ENCODE measurements around the gene TNS3. TPM values are rescaled to one million over a fixed set of nuclear protein-coding genes. Genes with fewer than 3 reads are reported as not detected.

Gene TNS3
- total and polyA plus RNA-seq, 4 experiments from 2014 or later: 0.11 to 3.2 (median 1.3) TPM; not detected in 1

DNA sequence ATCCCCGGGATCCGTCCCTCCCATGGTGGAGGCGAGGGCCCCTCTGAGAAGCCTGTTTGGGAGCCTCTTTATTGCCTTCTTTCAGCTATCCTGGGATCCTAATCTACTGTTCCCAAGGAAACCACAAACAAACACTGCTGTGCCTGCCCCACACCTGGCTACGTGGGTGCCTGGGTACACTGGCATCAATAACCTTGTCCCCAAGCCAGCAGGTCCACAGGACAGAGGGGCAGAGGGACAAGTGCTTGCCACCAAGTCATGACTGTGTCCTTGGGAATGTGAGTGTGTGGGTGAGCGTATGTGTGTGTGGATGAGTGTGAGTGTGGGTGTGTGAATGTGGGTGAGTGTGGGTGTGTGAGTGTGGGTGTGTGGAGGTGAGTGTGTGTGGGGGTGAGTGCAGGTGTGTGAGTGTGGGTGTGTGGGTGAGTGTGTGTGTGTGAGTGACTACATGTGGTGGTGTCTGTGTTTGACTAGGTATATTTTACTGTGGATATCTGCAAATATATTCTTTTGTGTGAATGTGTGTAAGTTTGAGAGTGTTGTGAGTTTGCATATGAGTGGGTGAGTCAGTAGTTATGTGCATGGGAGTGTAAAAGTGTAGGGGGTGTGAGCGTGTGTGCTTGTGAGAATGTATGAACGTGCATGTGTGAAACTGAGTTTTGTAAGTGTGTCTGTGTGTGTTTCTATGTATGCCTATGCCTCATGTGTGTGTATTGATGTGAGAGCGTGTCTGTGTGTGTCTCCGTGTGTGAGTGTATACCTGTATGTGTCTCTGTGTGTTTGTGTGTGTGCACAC, 96.1 kb downstream of the TNS3 start:
- Mint-ChIP-seq H3K4me3 (no peak overlapping the region), H3K36me3 (no peaks in the 10 kb centered on the region), H3K4me1 (no peaks in the 10 kb centered on the region), H3K27ac (no peak overlapping the region), H3K27me3 (no peaks in the 10 kb centered on the region), H3K9me3 (peaks cover 0 to 2% (median 0%) of the 10 kb centered on the region in 8 donors)
- no peaks in the 10 kb centered on the region for H3K27me3 ChIP-seq (ENCODE audit: insufficient read depth, low read length)
- H3K4me1 ChIP-seq (ENCODE audit: insufficient read depth, low read length): no peaks in the 10 kb centered on the region
- DNase-seq: no peak
- no peaks in the 10 kb centered on the region for H3K36me3 ChIP-seq (ENCODE audit: insufficient read depth, low read length)
- intact Hi-C loops (cut with micrococcal nuclease): no loop called here
- no peaks in the 10 kb centered on the region for H3K9me3 ChIP-seq (ENCODE audit: control insufficient read depth in 1 of 2, low read length in 2 of 2)
- ChIA-PET CTCF (ENCODE audit: partially characterized antibody) (no interaction called here), POLR2A (ENCODE audit: partially characterized antibody) (no interaction called here)
- H3K4me3 ChIP-seq (ENCODE audit: low read length in 2 of 2): no peak overlapping the region
- H3K27ac ChIP-seq (ENCODE audit: low read depth, low read length): no peak overlapping the region

DNA sequence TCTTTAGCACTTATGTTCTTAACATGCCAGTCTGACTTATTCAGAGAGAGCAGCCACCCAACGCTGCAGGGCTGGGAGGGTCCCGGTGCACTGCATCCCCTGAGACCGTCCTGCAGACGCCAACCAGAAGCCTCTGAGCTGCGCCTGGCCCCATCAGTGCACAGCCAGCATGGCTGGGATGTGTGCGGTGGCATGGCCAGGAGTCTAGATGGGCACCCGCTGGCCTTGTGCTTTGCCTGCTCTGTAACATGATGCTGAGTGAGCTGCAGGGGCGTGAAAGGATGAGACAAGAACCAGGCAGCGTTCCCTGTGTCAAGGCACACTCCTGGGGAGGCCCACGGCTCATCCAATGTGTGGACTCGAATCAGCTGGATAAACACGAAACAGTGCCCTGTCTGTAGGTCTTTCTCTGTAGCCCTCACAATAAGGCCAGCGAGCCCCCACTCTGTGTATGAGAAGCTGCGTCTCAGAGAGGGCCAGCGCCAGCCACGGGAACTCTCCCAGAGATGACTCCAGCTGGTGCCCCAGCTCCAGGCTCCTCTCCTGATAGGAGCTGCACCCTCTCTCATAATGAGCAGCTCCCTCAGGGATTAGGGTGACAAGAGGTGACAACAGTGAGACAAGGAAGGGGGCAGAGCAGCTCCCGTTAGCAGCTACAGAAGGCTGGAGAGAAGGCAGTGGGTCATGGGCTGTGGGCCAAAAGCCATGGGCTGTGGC, 96.8 kb downstream of the TNS3 start:
- CTCF ChIA-PET (ENCODE audit: partially characterized antibody): no interaction called here
- no peaks in the 10 kb centered on the region for H3K36me3 ChIP-seq (ENCODE audit: insufficient read depth, low read length)
- no peaks in the 10 kb centered on the region for H3K4me1 ChIP-seq (ENCODE audit: insufficient read depth, low read length)
- DNase-seq: no peak
- no peaks in the 10 kb centered on the region for H3K9me3 ChIP-seq (ENCODE audit: control insufficient read depth in 1 of 2, low read length in 2 of 2)
- no peaks in the 10 kb centered on the region for H3K27me3 ChIP-seq (ENCODE audit: insufficient read depth, low read length)
- no peaks in the 10 kb centered on the region for H3K27me3 Mint-ChIP-seq
- intact Hi-C loops (cut with micrococcal nuclease): no loop called here
- H3K4me3 Mint-ChIP-seq: no peak overlapping the region
- H3K27ac ChIP-seq (ENCODE audit: low read depth, low read length): no peak overlapping the region
- H3K36me3 Mint-ChIP-seq: no peaks in the 10 kb centered on the region
- POLR2A ChIA-PET (ENCODE audit: partially characterized antibody): no interaction called here
- no peak overlapping the region for H3K4me3 ChIP-seq (ENCODE audit: low read length in 2 of 2)
- H3K27ac Mint-ChIP-seq: no peak overlapping the region
- peaks cover 0 to 2% (median 0%) of the 10 kb centered on the region in 8 donors for H3K9me3 Mint-ChIP-seq
- no peaks in the 10 kb centered on the region for H3K4me1 Mint-ChIP-seq

DNA sequence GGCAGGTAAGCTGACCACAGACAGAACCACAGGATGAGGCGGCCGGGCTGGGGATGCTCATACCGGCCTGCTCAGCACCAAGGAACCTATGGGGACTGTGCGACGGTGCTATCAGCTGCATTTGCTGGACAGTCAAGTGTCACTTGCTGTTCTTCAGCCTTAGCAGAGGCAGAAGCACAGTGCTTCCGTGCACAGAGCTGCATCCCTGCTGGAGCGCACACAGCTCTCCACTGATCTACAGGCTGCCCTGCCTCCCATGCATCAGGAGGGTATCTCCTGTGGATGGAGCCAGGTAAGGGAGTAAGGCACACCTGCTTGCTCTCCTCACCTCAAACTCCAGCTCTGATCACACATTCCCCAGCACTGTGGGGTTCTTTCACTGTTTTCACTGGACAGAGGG, 97.5 kb downstream of the TNS3 start:
- no peak overlapping the region for H3K27ac ChIP-seq (ENCODE audit: low read depth, low read length)
- no peak for DNase-seq
- no peaks in the 10 kb centered on the region for H3K4me1 ChIP-seq (ENCODE audit: insufficient read depth, low read length)
- no peak overlapping the region for H3K4me3 ChIP-seq (ENCODE audit: low read length in 2 of 2)
- H3K9me3 ChIP-seq (ENCODE audit: control insufficient read depth in 1 of 2, low read length in 2 of 2): no peaks in the 10 kb centered on the region
- no peaks in the 10 kb centered on the region for H3K36me3 ChIP-seq (ENCODE audit: insufficient read depth, low read length)
- CTCF ChIA-PET (ENCODE audit: partially characterized antibody): no interaction called here
- Mint-ChIP-seq H3K4me3 (no peak overlapping the region), H3K27me3 (no peaks in the 10 kb centered on the region), H3K27ac (no peak overlapping the region), H3K9me3 (peaks cover 0 to 2% (median 0%) of the 10 kb centered on the region in 8 donors), H3K4me1 (no peaks in the 10 kb centered on the region), H3K36me3 (no peaks in the 10 kb centered on the region)
- intact Hi-C loops (cut with micrococcal nuclease): no loop called here
- H3K27me3 ChIP-seq (ENCODE audit: insufficient read depth, low read length): no peaks in the 10 kb centered on the region
- POLR2A ChIA-PET (ENCODE audit: partially characterized antibody): no interaction called here

DNA sequence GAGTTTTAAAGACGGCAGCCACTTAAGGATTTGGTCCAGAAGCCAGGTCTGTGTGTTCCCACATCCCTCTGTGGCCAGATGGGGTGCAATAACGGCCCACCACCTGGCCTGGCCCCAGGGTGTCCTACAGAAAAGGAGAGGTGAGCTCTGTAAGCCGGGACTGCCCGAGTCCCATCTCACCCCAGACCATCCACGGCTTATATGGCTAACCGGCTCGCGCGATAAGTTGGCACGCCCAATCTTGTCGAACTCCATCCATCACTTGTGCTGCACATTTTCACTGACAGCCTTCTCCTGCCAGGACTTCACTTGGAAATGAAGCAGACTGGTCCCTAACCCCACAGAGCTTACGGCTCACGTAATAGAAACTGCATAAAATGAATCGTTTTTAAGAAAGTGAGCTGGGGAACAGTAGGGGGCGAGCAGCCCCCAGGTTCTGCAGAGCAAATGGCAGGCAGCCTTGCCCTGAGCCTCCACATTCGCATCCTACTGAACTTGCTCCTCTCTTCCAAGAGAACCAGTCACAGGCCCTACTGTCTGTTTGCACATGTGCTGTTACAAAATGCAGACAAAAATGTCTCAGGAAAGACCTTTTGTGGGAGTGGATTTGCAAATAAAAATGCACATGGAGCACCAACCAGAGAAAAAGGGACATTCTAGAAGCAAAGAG, 98.2 kb downstream of the TNS3 start:
- Histone ChIP-seq H3K27ac (ENCODE audit: low read depth, low read length) (no peak overlapping the region), H3K36me3 (ENCODE audit: insufficient read depth, low read length) (no peaks in the 10 kb centered on the region), H3K27me3 (ENCODE audit: insufficient read depth, low read length) (no peaks in the 10 kb centered on the region), H3K4me1 (ENCODE audit: insufficient read depth, low read length) (no peaks in the 10 kb centered on the region), H3K4me3 (ENCODE audit: low read length in 2 of 2) (no peak overlapping the region), H3K9me3 (ENCODE audit: control insufficient read depth in 1 of 2, low read length in 2 of 2) (no peaks in the 10 kb centered on the region)
- no peak for DNase-seq
- POLR2A ChIA-PET (ENCODE audit: partially characterized antibody): no interaction called here
- peaks cover 0 to 2% (median 0%) of the 10 kb centered on the region in 8 donors for H3K9me3 Mint-ChIP-seq
- H3K27me3 Mint-ChIP-seq: no peaks in the 10 kb centered on the region
- no peaks in the 10 kb centered on the region for H3K4me1 Mint-ChIP-seq
- CTCF ChIA-PET (ENCODE audit: partially characterized antibody): no interaction called here
- intact Hi-C loops (cut with micrococcal nuclease): no loop called here
- H3K36me3 Mint-ChIP-seq: no peaks in the 10 kb centered on the region
- no peak overlapping the region for H3K27ac Mint-ChIP-seq
- peak overlapping the region in 1 of 8 donors; percentile 28 for H3K4me3 Mint-ChIP-seq

DNA sequence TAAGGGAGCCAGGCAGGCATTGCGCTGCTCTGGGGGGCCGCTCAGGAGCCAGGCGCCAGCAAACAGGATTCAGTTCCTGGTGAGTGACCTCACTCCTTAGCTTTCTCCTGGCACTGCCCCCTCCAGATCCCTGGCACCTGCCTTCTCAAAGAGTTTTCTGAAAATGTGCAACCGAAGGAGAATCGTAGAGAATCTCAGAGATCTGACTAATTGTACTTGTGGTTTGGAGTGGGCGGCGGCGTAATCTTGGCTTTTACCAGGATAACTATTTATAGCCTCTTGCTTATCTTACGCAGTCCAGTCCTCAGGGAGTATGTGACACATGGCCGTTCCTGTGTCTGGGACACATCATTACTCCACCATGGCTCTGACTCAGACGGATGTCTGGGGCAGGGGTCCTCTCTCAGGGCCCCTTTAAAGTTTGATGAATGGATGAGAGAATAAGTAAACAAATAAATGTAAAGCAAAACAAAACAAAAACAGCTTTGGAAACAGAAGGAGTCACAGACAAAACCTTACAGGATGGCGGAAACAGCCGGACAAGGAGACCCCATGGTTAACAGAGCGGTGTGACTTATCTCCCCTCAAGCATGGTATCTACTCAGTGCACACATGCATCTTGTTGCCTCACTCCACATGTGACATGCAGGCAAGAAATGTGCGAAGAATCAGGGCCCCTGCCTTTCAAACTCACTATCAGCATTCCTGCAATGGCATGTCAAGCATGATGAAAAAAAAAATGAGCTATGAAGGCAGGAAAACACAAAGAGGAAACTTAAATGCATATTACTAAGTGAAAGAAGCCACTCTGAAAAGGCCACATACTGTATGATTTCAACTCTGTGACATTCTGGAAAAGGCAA, 99.7 kb downstream of the TNS3 start:
- Mint-ChIP-seq H3K27me3 (no peaks in the 10 kb centered on the region), H3K36me3 (no peaks in the 10 kb centered on the region), H3K4me3 (no peak overlapping the region), H3K9me3 (peaks cover 0 to 2% (median 0%) of the 10 kb centered on the region in 8 donors), H3K4me1 (no peaks in the 10 kb centered on the region), H3K27ac (no peak overlapping the region)
- H3K27me3 ChIP-seq (ENCODE audit: insufficient read depth, low read length): no peaks in the 10 kb centered on the region
- no peaks in the 10 kb centered on the region for H3K36me3 ChIP-seq (ENCODE audit: insufficient read depth, low read length)
- no peaks in the 10 kb centered on the region for H3K4me1 ChIP-seq (ENCODE audit: insufficient read depth, low read length)
- POLR2A ChIA-PET (ENCODE audit: partially characterized antibody): no interaction called here
- DNase-seq: no peak
- no peak overlapping the region for H3K4me3 ChIP-seq (ENCODE audit: low read length in 2 of 2)
- H3K27ac ChIP-seq (ENCODE audit: low read depth, low read length): no peak overlapping the region
- intact Hi-C loops (cut with micrococcal nuclease): no loop called here
- no peaks in the 10 kb centered on the region for H3K9me3 ChIP-seq (ENCODE audit: control insufficient read depth in 1 of 2, low read length in 2 of 2)
- CTCF ChIA-PET (ENCODE audit: partially characterized antibody): no interaction called here

DNA sequence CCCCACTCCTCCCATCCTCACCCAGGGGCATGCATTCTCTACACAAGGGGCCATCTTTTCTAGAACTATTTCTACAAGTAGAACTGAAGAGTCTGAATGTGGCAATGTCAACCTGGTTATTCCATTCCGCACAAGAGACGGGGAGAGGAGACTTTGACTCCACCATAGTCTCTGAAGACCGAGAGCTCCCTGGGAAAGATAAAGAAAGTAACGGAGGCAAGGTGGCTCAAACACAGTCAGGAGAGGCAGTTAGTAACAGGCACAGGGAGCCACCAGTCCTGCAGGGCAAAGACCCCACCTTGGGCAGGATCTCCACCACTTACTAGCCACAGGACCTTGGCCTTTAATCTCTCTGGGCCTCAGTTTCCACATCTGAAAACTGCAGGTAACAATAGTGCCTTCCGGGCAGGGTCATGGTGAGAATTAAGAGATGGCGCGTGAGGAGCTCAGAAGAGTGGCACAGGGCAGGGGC, 100.3 kb downstream of the TNS3 start:
- peaks cover 0 to under 1% of the 10 kb centered on the region in 2 donors for H3K27me3 Mint-ChIP-seq
- Histone ChIP-seq H3K27me3 (ENCODE audit: insufficient read depth, low read length) (no peaks in the 10 kb centered on the region), H3K4me1 (ENCODE audit: insufficient read depth, low read length) (no peaks in the 10 kb centered on the region), H3K4me3 (ENCODE audit: low read length in 2 of 2) (no peak overlapping the region), H3K27ac (ENCODE audit: low read depth, low read length) (no peak overlapping the region), H3K36me3 (ENCODE audit: insufficient read depth, low read length) (no peaks in the 10 kb centered on the region), H3K9me3 (ENCODE audit: control insufficient read depth in 1 of 2, low read length in 2 of 2) (no peaks in the 10 kb centered on the region)
- H3K27ac Mint-ChIP-seq: no peak overlapping the region
- CTCF ChIA-PET (ENCODE audit: partially characterized antibody): no interaction called here
- no peaks in the 10 kb centered on the region for H3K4me1 Mint-ChIP-seq
- no peaks in the 10 kb centered on the region for H3K36me3 Mint-ChIP-seq
- no peak for DNase-seq
- peaks cover 0 to 2% (median 0%) of the 10 kb centered on the region in 8 donors for H3K9me3 Mint-ChIP-seq
- intact Hi-C loops (cut with micrococcal nuclease): no loop called here
- POLR2A ChIA-PET (ENCODE audit: partially characterized antibody): interaction anchor here (0.5 kb wide), 1 partner anchor 108 kb away, joined by 3 read pairs; no protein-coding TSS in a partner anchor
- H3K4me3 Mint-ChIP-seq: no peak overlapping the region

All from CD4-positive, alpha-beta memory T cell (primary cell).